ENCODE results near the gene FASTKD3. TPM values are rescaled to one million over a fixed set of nuclear protein-coding genes. Genes with fewer than 3 reads are reported as not detected.

The FASTKD3 gene
- total and polyA plus RNA-seq, 2 donors from 2014 or later = 11.3 to 15.3 TPM

DNA sequence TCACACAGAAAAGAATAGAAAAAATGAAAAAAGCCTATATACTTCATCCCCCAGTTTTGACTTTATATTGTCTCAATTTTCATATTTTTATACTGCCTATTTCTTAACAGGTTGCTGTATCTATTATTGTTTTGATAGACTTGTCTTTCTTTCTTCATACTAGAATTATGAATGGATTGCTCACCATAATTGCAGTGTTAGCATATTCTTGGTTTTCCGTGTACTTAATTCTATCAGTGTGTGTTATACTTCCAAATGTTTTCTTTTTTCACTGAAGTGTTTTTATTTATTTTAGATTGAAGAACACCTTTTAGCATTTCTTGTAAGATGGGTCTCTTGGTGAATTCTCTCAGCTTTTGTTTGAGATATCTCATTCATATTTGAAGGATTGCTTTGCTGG lies 38.8 kb upstream of the FASTKD3 start:
- TF ChIP-seq CTCF (IDR thresholded peaks at IDR 0.05; ENCODE audit: borderline replicate concordance, extremely low read depth, insufficient read depth) = no peak
- Histone ChIP-seq H3K4me3 (ENCODE audit: low read length in 3 of 3) (no peak overlapping the region), H3K36me3 (ENCODE audit: control insufficient read depth in 2 of 3, insufficient read depth in 3 of 3, low read length in 3 of 3) (peaks cover 0 to under 1% (median 0%) of the 10 kb centered on the region in 3 donors), H3K9ac (ENCODE audit: low read length in 3 of 3) (no peak overlapping the region), H3K4me1 (ENCODE audit: control insufficient read depth in 2 of 3, insufficient read depth in 2 of 3, low read depth in 1 of 3, low read length in 3 of 3) (no peaks in the 10 kb centered on the region), H3K27me3 (ENCODE audit: control insufficient read depth, insufficient read depth, low read length) (no peaks in the 10 kb centered on the region), H3K9me3 (ENCODE audit: control insufficient read depth in 2 of 3, insufficient read depth in 1 of 3, low read length in 3 of 3) (peaks cover 0 to 18% (median 0%) of the 10 kb centered on the region in 3 donors), H3K27ac (ENCODE audit: low read depth in 2 of 2, low read length in 2 of 2) (no peak overlapping the region)
- DNase-seq = no peak
- intact Hi-C loops (cut with DNase I) = no loop called here
- FAIRE-seq = no peak

DNA sequence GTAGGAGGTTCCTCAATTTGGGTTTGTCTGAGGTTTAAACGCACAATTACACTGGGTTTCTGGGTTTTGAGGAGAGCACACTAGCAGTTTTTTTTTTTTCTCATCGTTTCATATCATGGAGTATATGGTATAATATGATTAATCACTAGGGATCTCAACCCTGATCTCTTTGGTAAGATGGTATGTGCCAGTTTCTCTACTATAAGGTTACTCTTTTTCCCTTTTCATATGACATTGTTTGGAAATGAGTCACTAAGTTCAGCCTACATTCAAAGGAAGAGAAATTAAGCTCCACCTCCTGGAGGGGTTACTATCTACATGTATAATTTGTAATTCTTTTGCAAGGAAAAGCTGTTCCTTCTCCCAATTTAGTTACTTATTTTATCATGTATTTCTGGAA lies 35.3 kb upstream of the FASTKD3 start:
- no peak for DNase-seq
- no peak overlapping the region for H3K27ac ChIP-seq (ENCODE audit: low read depth in 2 of 2, low read length in 2 of 2)
- no peak for TF ChIP-seq CTCF (IDR thresholded peaks at IDR 0.05; ENCODE audit: borderline replicate concordance, extremely low read depth, insufficient read depth)
- no peak for FAIRE-seq
- H3K36me3 ChIP-seq (ENCODE audit: control insufficient read depth in 2 of 3, insufficient read depth in 3 of 3, low read length in 3 of 3) = peaks cover 7 to 24% (median 15%) of the 10 kb centered on the region in 3 donors
- H3K27me3 ChIP-seq (ENCODE audit: control insufficient read depth, insufficient read depth, low read length) = no peaks in the 10 kb centered on the region
- H3K9ac ChIP-seq (ENCODE audit: low read length in 3 of 3) = no peak overlapping the region
- intact Hi-C loops (cut with DNase I) = no loop called here
- H3K4me1 ChIP-seq (ENCODE audit: control insufficient read depth in 2 of 3, insufficient read depth in 2 of 3, low read depth in 1 of 3, low read length in 3 of 3) = no peaks in the 10 kb centered on the region
- H3K9me3 ChIP-seq (ENCODE audit: control insufficient read depth in 2 of 3, insufficient read depth in 1 of 3, low read length in 3 of 3) = peaks cover 0 to 11% (median 0%) of the 10 kb centered on the region in 3 donors
- H3K4me3 ChIP-seq (ENCODE audit: low read length in 3 of 3) = no peak overlapping the region

DNA sequence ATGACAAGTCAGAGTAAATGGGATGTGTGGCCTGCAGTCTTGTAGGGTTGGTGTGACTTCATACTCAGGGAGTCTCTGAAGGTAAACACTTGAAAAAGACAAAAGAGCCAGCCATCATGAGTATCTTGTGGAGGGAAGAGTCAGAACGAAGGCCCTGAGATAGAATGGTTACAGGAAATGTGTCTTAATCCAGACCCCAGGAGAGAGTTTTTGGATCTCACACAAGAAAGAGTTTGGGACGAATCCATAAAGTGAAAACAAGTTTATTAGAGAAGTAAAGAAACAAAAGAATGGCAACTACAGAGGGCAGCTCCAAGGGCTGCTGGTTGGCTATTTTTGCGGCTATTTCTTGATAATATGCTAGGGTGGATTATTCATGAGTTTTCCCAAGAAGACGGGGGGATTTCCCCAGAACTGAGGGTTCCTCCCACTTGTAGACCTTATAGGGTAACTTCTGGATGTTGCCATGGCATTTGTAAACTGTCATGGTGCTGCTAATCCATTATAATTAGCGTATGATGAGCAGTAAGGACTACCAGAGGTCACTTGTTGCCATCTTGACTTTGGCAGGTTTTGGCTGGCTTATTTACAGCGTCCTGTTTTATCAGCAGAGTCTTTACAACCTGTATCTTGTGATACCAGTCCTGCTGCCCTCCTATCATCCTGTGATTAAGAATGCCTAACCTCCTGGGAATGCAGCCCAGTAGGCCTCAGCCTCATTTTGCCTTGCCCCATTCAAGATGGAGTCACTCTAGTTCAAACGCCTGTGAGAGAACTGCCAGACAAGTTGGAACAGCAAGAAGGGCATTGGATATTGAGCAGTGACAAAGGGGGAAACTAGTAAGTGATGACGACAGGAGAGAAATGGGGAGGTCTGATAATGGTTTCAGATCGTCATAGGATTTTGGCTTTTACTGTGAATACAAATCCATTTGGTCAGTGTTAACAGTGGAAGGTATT lies 34.1 kb upstream of the FASTKD3 start:
- peaks cover 8 to 36% (median 25%) of the 10 kb centered on the region in 3 donors for H3K36me3 ChIP-seq (ENCODE audit: control insufficient read depth in 2 of 3, insufficient read depth in 3 of 3, low read length in 3 of 3)
- no peak for TF ChIP-seq CTCF (IDR thresholded peaks at IDR 0.05; ENCODE audit: borderline replicate concordance, extremely low read depth, insufficient read depth)
- DNase-seq (no peak), FAIRE-seq (no peak)
- intact Hi-C loops (cut with DNase I) = no loop called here
- no peak overlapping the region for H3K4me3 ChIP-seq (ENCODE audit: low read length in 3 of 3)
- H3K9ac ChIP-seq (ENCODE audit: low read length in 3 of 3) = no peak overlapping the region
- H3K27me3 ChIP-seq (ENCODE audit: control insufficient read depth, insufficient read depth, low read length) = no peaks in the 10 kb centered on the region
- H3K4me1 ChIP-seq (ENCODE audit: control insufficient read depth in 2 of 3, insufficient read depth in 2 of 3, low read depth in 1 of 3, low read length in 3 of 3) = no peaks in the 10 kb centered on the region
- no peak overlapping the region for H3K27ac ChIP-seq (ENCODE audit: low read depth in 2 of 2, low read length in 2 of 2)
- H3K9me3 ChIP-seq (ENCODE audit: control insufficient read depth in 2 of 3, insufficient read depth in 1 of 3, low read length in 3 of 3) = peaks cover 0 to 5% (median 0%) of the 10 kb centered on the region in 3 donors
